Stimulated activated naive CD4-positive, alpha-beta T cell treated with Interleukin-2 at 50 U/mL for 16 hours (primary cell): ENCODE results near the gene ARHGEF12.

Source experiments
- DNase-seq: peaks from one replicate; lab custom pipeline; 2025; lab: John Stamatoyannopoulos, UW

The ARHGEF12 gene

DNA sequence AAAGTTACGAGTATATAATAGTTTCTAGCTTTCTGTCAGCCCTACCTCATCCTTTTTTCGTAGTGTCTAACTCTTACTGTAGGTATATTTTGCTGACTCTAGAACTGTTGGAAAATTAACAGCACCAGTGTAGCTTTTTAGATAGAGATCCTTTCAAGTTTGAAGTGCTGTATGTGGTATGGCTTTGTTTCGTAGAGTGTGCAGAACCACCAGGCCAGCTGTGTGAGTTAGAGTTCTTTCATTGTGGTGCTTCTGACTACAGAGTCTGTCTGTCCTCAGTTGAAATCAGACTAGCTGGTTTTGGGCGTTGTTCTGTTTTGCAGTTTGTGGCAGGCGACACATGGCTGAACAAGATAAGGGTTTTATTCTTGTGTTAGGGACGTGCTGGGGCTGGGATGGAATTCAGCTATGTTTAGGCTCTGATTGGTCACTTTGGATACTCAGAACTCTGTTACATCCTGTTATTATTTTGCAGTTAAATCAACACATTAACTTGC is 3.2 kb downstream of the ARHGEF12 start:
- DNase-seq: no peak

DNA sequence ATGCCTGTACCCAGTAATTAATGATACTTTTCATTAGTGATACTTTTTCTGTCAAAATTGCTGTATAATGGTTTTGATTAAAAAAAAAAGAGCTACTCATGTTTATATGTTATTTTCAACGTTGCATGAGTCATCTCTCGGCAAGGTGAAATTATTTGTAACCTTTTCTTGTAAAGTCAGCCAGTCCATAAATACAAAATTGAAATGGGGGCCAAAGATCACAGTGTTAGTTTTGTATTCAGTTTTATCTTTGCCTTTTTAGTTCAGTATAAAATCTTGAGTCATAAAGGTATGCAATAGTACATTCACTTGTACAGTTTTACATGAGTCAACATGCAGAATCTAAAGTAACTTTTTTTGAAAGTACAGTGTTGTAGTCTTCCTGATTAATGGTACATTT is 4.3 kb downstream of the ARHGEF12 start:
- DNase-seq: no peak

DNA sequence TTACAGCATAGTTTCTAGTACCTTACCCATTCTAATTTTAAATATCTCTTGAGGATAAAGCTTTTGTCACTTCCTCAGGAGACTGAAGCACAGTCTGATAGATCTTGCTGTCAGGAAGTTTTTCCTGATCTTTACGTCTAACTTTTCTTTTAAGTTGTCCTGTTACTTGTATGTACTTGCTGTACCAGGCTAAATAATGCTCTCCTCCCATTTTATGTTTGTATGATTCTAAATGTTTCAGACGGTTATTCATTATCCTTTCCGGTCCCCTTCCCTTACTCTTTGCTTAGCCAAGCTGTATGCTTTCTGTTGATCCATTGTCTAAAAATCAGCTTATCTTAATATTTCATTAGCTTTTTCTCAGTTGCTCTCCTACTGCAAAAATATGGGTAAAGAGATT is 6.0 kb downstream of the ARHGEF12 start:
- DNase-seq: no peak

- no peak for DNase-seq
Measured at GRCh38 chr11:120342678-120343077, 6.5 kb downstream of the ARHGEF12 start.

GRCh38 chr11:120343429-120343828 is 7.2 kb downstream of the ARHGEF12 start:
- DNase-seq: no peak

GRCh38 chr11:120344302-120345004 is 8.2 kb downstream of the ARHGEF12 start:
- DNase-seq: no peak

GRCh38 chr11:120346233-120346632 is 10.0 kb downstream of the ARHGEF12 start:
- no peak for DNase-seq

GRCh38 chr11:120350637-120351036 is 14.4 kb downstream of the ARHGEF12 start:
- no peak for DNase-seq

DNA sequence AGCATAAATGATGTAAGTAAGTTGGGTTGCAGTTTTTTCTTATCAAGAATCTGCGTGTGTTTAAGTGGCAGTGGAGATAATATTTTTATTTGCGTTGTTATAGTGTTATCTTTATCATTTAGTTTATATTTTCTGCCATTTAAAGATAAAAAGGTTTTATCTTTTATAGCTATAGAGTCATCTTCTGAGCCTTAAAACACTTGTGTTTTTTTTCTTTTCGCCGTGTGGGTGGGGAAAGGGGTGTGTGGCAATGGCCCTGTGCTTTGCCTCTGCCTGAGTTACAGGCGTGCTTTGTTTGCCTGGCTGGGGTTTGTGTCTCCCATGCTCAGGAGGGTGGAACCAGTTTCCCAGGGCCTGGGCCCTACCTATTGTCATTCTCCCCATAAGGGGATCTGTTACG is 16.2 kb downstream of the ARHGEF12 start:
- DNase-seq: no peak

DNA sequence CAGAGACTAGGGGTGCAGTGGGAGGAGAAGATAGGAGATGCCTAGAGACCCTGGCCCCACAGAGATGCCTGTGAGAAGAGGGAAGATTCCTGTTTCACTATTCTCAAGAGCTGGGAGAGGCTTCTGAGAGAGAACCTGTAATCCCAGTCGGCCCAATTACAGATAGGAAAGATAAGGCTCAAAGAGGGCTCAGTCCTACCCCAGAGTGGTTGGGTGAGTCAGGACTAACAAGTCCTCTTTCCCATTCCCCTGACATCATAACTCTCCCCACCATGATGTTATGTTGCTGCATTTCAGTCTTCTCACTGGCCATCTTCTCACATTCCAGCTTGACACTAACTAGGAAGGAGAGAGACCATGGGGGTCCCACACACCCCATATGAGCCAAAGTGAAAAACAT is 17.9 kb downstream of the ARHGEF12 start:
- no peak for DNase-seq

GRCh38 chr11:120354779-120355178 is 18.6 kb downstream of the ARHGEF12 start:
- DNase-seq: no peak

- no peak for DNase-seq
Measured at GRCh38 chr11:120357620-120358019, 21.4 kb downstream of the ARHGEF12 start.

DNA sequence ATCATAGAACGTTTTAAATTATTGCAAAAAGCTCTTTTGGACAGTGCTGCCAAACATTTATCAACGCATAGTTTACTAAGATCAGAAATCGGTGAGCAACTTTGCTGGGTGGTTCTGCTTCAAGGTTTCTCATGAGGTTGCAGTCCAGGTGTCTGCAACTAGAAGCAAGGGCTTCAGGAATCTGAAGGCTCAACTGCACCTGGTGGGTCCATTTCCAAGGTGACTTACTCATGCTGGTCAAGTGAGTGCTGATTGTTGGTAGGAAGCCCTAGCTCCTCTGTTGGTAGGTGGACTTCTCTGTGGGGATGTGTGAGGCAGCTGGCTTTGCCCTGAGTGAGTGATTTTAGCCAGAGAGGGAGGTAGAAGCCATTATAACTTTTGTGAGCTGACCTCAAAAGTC is 22.5 kb downstream of the ARHGEF12 start:
- DNase-seq: no peak

DNA sequence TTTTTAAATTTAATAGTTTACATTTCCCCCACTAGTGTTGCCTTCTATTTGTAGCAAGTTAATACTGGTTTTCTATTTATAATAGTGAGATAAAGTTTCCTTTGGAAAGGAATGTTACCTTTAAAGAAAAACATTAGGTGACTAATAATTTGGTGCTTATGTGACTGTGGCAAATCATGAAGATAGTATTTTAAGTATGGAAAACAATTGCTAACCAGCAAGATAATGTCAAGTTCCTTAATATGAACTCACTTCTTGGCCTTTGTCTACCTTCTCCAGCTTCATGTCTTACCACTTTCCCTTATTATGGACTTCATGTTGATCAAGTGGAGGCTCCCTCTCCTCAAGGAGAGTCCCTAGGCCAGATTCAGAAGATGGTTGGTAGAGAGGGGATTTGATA is 27.2 kb downstream of the ARHGEF12 start:
- no peak for DNase-seq

- no peak for DNase-seq
Measured at GRCh38 chr11:120365512-120365911, 29.3 kb downstream of the ARHGEF12 start.

GRCh38 chr11:120372296-120372695 is 36.1 kb downstream of the ARHGEF12 start:
- no peak for DNase-seq

DNA sequence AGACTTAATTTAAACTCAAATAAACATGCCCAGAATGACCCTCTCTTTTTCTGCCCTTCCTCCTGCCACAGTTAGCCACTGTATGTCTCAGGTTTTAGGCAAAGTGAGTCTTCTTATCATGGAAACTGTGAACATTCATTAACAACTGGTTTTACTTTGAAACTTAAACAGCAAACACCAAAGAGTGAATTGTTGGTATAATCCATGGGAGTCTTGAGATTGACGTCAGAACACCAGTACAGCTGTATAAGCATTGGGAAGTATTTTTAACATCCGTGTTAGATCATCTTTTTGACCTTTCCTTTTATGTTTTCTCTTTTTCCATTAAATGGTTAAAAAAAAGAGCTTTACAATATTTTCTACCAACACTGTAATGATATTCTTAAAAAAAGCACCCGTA is 38.9 kb downstream of the ARHGEF12 start:
- no peak for DNase-seq

- DNase-seq: no peak
Measured at GRCh38 chr11:120376547-120377182, 40.5 kb downstream of the ARHGEF12 start.

GRCh38 chr11:120378474-120378873 is 42.3 kb downstream of the ARHGEF12 start:
- DNase-seq: no peak

- no peak for DNase-seq
Measured at GRCh38 chr11:120381401-120381800, 45.2 kb downstream of the ARHGEF12 start.

DNA sequence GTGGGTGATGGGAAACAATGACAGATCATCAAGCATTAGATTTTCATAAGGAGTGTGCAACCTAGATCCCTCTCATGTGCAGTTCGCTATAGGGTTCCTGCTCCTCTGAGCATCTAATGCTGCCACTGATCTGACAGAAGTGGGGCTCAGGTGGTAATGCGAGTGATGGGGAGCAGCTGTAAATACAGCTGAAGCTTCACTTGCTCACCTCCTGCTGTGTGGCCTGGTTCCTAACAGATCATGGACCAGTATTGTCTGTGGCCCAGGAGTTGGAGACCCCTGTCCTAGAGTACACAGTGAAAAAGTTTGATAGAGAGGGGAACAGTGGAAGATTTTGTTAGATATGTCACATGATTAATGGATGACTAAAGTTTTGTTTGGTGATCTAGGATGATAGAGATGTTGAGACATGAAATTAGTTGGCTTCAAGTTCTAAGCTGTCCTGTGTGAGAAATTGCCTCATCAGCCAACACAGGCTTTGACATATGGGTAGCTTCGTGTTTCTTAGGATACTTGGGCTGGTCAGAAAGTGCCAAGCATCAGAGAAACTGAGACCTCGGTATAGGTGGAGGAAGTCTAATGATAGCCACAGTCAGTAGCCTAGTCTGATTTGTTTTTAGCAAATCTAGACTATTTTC is 47.4 kb downstream of the ARHGEF12 start:
- no peak for DNase-seq

- no peak for DNase-seq
Measured at GRCh38 chr11:120384476-120384875, 48.3 kb downstream of the ARHGEF12 start.

GRCh38 chr11:120385110-120385509 is 48.9 kb downstream of the ARHGEF12 start:
- DNase-seq: no peak
